HFFc6 (cell line): ENCODE results near the gene EXOC6B. TPM values are rescaled to one million over a fixed set of nuclear protein-coding genes. Genes with fewer than 3 reads are reported as not detected.
A peak's percentile ranks its signal among the peaks of the same experiment; 100 is the strongest.

Source experiments
- DNase-seq: peaks from one replicate; pipeline ENCODE4 v3.0.0-alpha.2; 2018
- H3K27ac Mint-ChIP-seq: 2 replicates; pipeline ENCODE4 v1.8.0; 2020; ENCODE audit warnings: mild to moderate bottlenecking, mixed read lengths
- H3K27me3 Mint-ChIP-seq: 2 replicates; pipeline ENCODE4 v1.8.0; 2021; ENCODE audit warnings: mild to moderate bottlenecking, moderate library complexity, mixed read lengths; ENCODE audit not compliant: insufficient read depth
- H3K36me3 Mint-ChIP-seq: 2 replicates; pipeline ENCODE4 v1.8.0; 2021; ENCODE audit warnings: low read depth, mixed read lengths
- H3K4me1 Mint-ChIP-seq: 2 replicates; pipeline ENCODE4 v1.8.0; 2020; ENCODE audit warnings: low read depth, mixed read lengths
- H3K4me3 Mint-ChIP-seq: 2 replicates; pipeline ENCODE4 v1.8.0; 2020; ENCODE audit warnings: mild to moderate bottlenecking, moderate library complexity, mixed read lengths
- H3K9me3 Mint-ChIP-seq: 2 replicates; pipeline ENCODE4 v1.8.0; 2020; ENCODE audit warnings: mild to moderate bottlenecking, mixed read lengths
- total RNA-seq, 6 experiments: library from RNA; stranded (reverse); fragmentation: NEBNext Ultra II Directional; extraction: Animal tissue kit (Norgen Biotek cat#: 25700); gene quantifications; 2 replicates in 1 of 6; 3 replicates in 5 of 6; pipeline ENCODE4 v1.2.3, GENCODE V29; 2021
- TF ChIP-seq, protein P1 (sequence below): fragments of 200-600 bp; sonication (generic); IDR thresholded peaks from 2 replicates; pipeline ENCODE4 v1.5.0; 2021; ENCODE audit warnings: antibody characterized with exemption, mild to moderate bottlenecking

EXOC6B gene
- total RNA-seq, 6 experiments from 2014 or later = 24.8 to 33.0 (median 27.4) TPM

DNA sequence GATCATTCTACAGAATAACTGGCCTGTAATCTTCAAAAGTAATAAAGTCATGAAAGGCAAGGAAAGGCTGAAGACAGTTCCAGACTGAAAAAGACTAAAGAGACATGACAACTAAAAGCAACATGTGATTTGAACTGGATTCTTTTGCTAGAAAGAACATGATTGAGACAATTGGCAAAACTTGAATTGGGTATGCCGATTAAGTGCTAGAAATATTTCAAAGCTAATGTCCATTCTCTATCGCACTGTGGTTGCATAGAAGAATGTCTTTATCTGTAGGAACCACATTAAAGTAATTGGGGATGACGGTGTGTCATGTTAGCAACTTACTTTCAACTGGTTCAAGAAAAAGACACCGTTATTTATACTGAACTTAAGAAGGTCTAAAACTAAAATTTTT, 98.5 kb downstream of the EXOC6B start:
- Mint-ChIP-seq H3K4me3 (no peak overlapping the region), H3K9me3 (no peaks in the 10 kb centered on the region), H3K4me1 (peaks cover 18% of the 10 kb centered on the region), H3K36me3 (no peaks in the 10 kb centered on the region), H3K27me3 (no peaks in the 10 kb centered on the region), H3K27ac (no peak overlapping the region)
- DNase-seq = no peak
- TF ChIP-seq, protein P1, sequence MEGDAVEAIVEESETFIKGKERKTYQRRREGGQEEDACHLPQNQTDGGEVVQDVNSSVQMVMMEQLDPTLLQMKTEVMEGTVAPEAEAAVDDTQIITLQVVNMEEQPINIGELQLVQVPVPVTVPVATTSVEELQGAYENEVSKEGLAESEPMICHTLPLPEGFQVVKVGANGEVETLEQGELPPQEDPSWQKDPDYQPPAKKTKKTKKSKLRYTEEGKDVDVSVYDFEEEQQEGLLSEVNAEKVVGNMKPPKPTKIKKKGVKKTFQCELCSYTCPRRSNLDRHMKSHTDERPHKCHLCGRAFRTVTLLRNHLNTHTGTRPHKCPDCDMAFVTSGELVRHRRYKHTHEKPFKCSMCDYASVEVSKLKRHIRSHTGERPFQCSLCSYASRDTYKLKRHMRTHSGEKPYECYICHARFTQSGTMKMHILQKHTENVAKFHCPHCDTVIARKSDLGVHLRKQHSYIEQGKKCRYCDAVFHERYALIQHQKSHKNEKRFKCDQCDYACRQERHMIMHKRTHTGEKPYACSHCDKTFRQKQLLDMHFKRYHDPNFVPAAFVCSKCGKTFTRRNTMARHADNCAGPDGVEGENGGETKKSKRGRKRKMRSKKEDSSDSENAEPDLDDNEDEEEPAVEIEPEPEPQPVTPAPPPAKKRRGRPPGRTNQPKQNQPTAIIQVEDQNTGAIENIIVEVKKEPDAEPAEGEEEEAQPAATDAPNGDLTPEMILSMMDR = no peak

DNA sequence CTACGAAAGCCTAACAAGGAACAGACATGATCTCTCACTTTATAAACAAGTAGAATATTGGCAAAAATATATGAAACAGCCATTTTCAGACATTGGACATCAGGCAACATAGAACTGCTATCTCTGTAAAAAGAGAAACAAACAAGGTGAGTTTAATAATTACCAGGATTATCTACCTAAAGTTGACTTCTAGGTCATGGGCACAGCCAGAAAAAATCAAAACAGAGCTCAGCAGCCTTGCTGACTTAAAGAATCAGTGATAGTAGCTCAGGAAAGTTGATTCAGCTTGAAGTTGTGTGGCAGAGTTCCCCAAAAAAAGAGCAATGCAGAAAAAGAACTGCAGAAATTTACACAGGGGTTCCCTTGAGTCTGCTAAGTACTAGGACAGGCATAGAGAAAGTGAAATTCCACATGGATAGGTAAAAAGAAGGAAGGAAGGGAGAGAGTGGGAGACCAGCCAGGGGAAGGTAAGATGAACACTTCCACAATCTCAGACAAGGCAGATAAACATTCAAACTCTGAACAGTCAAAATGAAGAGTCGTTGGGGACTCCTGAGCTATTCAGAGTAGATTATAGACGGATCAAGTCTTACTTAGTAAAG, 102.0 kb downstream of the EXOC6B start:
- Mint-ChIP-seq H3K4me3 (no peak overlapping the region), H3K27me3 (no peaks in the 10 kb centered on the region), H3K27ac (no peak overlapping the region), H3K36me3 (no peaks in the 10 kb centered on the region), H3K4me1 (peaks cover 37% of the 10 kb centered on the region), H3K9me3 (no peaks in the 10 kb centered on the region)
- DNase-seq = no peak
- TF ChIP-seq, protein P1 = no peak

DNA sequence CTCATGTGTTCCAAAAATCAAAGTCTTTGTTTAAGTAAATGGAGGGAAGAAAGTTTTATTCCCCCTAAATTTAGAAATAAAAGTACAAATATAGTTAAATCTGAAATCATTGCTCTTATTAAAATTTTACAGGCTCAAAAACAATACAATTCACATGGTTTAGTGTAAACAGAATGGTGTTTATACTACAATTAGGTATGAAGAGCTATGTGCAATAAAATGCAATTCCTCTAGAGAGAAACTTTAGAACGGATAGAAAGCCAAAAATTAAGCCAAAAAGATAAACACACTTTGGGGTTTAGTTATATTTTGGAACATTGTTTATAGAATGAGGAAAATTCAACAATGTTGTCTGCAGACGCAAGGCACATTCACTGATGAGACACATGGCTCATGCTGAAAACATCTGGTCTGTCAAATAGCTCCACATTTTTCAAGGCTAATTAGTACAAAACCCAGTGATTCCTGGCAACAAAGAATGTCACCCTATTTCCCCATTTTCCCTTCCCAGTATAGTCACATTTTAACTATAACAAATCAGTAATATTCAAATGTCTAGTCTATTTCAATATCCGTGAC, 103.3 kb downstream of the EXOC6B start:
- Mint-ChIP-seq H3K4me3 (peak overlapping the region; percentile 37; the same call in 1 of the 2 replicates), H3K9me3 (no peaks in the 10 kb centered on the region), H3K4me1 (peaks cover 41% of the 10 kb centered on the region), H3K27ac (no peak overlapping the region), H3K36me3 (no peaks in the 10 kb centered on the region), H3K27me3 (no peaks in the 10 kb centered on the region)
- TF ChIP-seq, protein P1 = no peak
- DNase-seq = peak; percentile 55

DNA sequence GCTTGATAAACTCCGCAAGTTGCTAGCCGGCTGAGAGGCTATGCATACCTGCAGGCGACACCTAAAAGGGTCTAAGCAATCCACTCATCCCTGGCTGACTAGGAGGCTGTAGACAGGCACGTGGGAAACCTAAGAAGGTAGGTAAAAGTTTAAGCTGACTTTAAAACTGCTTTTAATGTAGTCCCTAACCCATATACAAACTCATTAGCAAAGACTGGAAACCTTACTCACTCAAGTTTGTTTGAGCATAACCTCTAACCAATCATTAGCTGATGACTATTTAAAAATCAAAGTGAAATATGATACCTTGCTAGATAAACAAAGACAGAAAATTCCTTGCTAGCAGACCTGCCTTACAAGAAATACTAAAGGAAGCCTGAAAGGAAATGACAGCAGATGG, 106.4 kb downstream of the EXOC6B start:
- H3K4me1 Mint-ChIP-seq = peaks cover 41% of the 10 kb centered on the region
- DNase-seq = no peak
- TF ChIP-seq, protein P1 = no peak
- no peaks in the 10 kb centered on the region for H3K36me3 Mint-ChIP-seq
- H3K27ac Mint-ChIP-seq = no peak overlapping the region
- H3K4me3 Mint-ChIP-seq = no peak overlapping the region
- no peaks in the 10 kb centered on the region for H3K27me3 Mint-ChIP-seq
- no peaks in the 10 kb centered on the region for H3K9me3 Mint-ChIP-seq

DNA sequence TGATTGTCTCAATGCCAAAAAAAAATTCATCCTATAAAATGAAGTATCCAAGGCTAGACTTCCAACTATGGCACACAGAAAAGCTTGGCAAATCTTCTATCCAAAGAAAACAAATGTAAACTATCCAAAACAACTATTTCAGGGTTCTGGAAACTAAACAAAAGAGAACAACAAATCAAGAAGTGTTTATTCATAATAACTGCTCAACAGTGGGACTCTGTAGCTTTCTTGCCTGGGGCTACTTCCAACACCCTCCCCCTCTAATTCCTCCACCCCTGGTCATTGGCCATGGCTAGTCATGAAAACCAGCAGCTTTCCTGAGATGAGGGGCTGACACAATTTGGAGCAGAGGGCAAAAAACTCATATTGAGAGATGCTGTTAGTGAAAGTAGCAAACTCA, 107.0 kb downstream of the EXOC6B start:
- Mint-ChIP-seq H3K36me3 (no peaks in the 10 kb centered on the region), H3K27ac (no peak overlapping the region), H3K9me3 (no peaks in the 10 kb centered on the region), H3K4me3 (no peak overlapping the region), H3K27me3 (no peaks in the 10 kb centered on the region), H3K4me1 (peaks cover 38% of the 10 kb centered on the region)
- TF ChIP-seq, protein P1 = no peak
- no peak for DNase-seq
